GM18861 (cell line): ENCODE results near the gene PHF13.
"Not testable (repeated sequence)": the region's sequence is repeated elsewhere in the genome, so short reads cannot be mapped to it uniquely, and the experiment has no call there.

Experiments
- ATAC-seq: cut with Tn5 transposase; IDR thresholded peaks from one replicate; pipeline ENCODE4 v1.9.1; 2021; ENCODE audit not compliant: unreplicated experiment

The PHF13 gene

DNA sequence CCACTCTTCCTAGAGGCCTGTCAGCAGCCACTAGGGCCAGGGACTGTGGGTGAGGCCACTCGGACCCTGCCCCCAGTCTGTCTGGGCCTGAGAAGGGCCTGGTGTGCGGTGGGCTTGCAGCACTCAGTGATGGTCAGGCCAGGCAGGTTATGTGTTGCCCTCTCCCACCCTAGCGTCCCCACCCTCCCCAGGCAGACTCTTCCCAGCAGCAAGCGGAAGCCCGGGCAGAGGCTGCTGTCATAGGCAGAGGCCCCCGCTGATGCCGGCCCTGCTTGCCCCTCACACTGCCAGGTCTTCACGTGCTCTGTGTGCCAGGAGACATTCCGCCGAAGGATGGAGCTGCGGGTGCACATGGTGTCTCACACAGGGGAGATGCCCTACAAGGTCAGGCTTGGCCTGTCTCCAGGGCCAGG, 27.1 kb upstream of the PHF13 start:
- no peak for ATAC-seq

GRCh38 chr1:6587261-6588005, 26.1 kb upstream of the PHF13 start:
- ATAC-seq = no peak

- no peak for ATAC-seq
Observed at GRCh38 chr1:6588128-6588892, 25.2 kb upstream of the PHF13 start.

- no peak for ATAC-seq
Observed at GRCh38 chr1:6588893-6589520, 24.5 kb upstream of the PHF13 start.

DNA sequence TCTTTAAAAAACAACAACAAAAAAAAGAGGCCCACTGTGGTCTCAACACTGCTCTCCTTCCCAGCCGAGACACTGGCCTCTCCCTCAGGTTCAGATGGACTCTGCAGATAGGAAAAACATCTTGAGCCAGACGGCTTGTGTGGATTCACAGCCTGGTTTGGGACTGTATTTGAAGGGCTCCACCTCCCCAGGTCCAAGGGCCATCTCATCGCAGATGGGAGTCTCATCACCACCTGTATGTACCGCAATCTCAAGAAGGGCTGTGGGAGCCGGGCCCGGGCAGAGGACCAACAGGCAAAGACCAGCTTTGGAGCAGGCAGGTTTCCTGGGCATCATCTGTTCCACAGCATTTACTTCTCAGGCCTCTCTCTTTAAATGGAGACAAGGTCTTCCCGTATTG, 23.5 kb upstream of the PHF13 start:
- ATAC-seq = no peak

GRCh38 chr1:6591222-6591621, 22.3 kb upstream of the PHF13 start:
- ATAC-seq = no peak

DNA sequence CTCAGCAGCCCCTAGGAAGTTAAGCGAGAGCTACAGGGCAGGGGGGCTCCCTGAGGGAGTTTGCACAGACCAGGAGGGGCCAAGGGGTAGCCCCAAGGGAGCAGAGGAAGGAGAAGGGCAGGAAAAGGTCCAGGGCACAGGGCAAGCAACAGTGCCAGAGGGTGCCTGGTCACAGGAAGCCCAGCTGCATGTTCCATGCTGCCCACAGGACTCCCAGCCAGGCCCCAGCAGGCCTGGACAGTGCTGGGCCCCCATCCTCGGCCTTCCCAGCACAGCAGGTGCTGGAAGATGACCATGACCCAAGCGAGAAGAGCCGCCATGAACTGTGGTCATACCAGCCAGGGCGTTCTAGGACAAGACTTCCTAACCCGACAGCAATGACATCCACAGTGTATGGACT, 21.9 kb upstream of the PHF13 start:
- no peak for ATAC-seq

GRCh38 chr1:6592441-6592840, 21.1 kb upstream of the PHF13 start:
- no peak for ATAC-seq

GRCh38 chr1:6592865-6593593, 20.5 kb upstream of the PHF13 start:
- ATAC-seq = no peak

DNA sequence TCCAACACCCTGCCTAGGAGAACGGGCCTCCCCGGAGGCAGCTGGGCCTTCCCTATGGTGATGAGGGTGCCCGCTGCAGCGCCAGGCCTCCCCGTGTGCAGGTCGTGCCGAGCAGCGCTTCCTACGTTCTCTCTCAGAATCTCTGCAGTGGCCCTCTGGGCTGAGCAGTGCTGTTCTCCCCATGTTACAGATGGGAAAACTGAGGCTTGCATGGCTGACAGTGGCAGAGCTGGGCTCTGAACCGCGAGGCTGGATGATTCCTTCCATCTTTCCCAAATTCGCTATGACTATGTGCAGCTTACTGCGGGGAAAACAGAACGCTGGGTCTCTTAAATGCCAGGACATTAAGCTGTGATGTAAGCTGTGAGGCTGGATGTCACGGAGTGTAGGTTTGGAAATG, 19.7 kb upstream of the PHF13 start:
- ATAC-seq = no peak

- ATAC-seq = no peak
Observed at GRCh38 chr1:6594977-6595740, 18.4 kb upstream of the PHF13 start.

GRCh38 chr1:6596351-6596750, 17.2 kb upstream of the PHF13 start:
- no peak for ATAC-seq

GRCh38 chr1:6596886-6597776, 16.4 kb upstream of the PHF13 start:
- no peak for ATAC-seq

DNA sequence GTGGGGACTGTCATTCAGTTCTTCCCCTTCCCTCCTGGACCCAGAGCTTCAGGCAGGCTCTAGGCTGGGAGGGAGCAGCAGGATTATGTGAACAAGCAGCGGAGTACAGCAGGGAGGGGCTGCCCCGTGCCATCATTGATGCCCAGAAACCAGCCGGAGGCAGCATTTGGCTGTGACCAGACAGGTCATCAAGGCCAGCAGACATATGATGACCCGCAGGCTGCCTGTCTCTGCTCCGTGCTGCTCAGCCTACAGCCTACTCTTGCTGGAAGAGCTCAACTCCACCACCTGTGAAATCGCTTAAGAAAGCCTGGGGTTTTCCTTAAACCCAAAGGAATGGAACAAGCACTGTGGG, 15.8 kb upstream of the PHF13 start:
- ATAC-seq = no peak

GRCh38 chr1:6599141-6599975, 14.2 kb upstream of the PHF13 start:
- no peak for ATAC-seq

DNA sequence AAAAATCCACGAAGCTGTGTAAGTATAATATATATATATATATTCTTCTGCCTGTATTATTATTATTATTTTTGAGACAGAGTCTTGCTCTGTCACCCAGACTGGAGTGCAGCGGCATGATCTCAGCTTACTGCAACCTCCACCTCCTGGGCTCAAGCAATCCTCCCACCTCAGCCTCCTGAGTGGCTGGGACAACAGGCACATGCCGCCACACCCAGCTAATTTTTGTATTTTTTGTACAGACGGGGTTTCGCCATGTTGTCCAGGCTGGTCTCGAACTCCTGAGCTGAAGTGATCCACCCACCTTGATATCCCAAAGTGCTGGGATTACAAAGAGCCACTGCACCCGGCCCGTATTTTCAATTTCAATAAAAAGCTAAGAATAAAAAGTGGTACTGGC, 13.5 kb upstream of the PHF13 start:
- ATAC-seq = not testable (repeated sequence)

DNA sequence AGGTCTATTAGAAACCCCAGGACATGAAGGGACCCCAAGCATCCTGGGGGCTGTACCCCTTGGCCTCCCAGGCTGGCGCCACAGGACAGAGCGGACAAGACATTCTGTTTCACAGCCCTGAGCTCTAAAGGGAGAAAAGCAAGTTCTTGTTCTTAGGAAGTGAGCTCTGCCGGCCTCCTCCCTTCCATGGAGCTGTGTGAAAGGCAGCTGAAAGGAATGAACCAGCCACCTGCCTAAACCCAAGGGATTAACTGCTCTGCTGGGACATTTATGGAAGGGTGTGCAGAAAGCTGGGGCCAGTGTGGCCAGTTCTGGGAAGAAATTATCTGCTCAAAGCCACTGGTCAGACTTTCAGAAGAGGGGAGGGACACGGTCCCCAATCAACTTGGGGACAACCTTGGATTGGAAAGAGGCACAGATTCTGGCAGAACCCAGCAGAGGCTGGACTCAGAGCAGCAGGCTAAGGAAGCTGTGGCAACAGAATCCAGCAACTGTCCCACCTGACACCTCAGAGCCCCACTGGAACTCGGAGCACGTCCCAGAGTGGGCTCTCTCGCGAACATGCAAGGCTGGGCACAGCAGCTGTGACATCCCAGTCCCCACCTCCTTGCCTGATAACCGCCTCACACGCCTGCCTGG, 13.0 kb upstream of the PHF13 start:
- ATAC-seq = no peak
